OCI-LY3 (cell line): ENCODE results near the gene HDGFL2.

Experiments
- CTCF ChIP-seq: fragments of 200-600, 300-600 bp; sonication (generic); IDR thresholded peaks from 2 replicates; pipeline ENCODE4 v1.5.1; 2014; ENCODE audit warnings: antibody characterized with exemption, low read length, low read depth
- EZH2phosphoT487 ChIP-seq: fragments of 200-600 bp; shearing (Covaris generic); IDR thresholded peaks from 2 replicates; pipeline ENCODE4 v1.6.1; 2018; ENCODE audit warnings: antibody characterized with exemption, mixed run types, low read depth

DNA sequence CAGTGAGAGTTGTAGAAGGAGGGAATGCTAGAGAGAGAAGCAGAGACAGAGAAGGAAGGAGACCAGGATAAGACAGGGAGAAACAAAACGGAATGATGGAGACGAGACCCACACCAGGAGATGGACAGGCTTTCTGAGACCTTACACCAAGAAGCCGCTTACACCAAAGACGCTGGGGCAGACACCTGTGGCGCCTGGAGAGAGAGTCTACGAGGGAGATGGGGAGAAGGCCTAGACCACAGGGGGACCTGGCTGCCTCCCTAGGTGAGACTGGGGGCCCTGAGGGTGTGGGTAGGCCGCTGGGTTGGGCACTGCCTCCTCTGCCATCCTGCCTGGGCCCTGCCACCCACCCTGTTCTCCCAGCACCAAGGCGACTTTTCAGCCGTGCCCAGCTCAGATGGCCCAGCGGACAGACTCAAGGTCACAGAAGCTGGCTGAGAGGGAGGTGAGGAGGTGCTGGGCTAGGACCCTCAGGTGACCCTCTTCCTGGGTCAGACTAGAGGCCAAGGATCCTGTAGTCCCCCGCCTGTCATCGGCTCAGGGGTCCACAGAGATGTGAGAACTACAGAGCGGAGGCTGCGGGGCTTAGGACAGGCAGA, 57.9 kb downstream of the HDGFL2 start:
- no peak for TF ChIP-seq CTCF
- TF ChIP-seq EZH2phosphoT487: no peak
